HL-60/S4 treated with phorbol 12-myristate 13-acetate at 8.2 ng/mL for 4 days and 3 days (cell line): ENCODE data around the gene TNFSF15.

Experiments used
- in situ Hi-C: fragments of 300-500 bp; cut with MboI; formaldehyde crosslinking; loops from 2 replicates; pipeline ENCODE4 v1.15.0; 2022; ENCODE audit warnings: low sequenced_read_pairs

Gene TNFSF15

DNA sequence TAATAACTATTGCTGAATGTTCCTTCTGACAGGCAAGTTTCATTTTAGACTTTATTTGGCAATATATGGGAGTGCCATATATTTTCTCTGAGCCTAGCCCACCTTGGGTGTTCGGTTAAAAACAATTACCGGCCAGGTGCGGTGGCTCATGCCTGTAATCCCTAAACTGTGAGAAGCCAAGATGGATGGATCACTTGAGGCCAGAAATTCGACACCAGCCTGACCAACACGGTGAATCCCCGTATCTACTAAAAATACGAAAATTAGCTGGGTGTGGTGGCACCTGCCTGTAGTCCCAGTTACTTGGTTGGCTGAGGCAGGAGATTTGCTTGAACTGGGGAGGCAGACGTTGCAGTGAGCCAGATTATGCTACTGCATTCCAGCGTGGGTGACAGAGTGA is 47.9 kb downstream of the TNFSF15 start:
- in situ Hi-C loops, result no loop called here

DNA sequence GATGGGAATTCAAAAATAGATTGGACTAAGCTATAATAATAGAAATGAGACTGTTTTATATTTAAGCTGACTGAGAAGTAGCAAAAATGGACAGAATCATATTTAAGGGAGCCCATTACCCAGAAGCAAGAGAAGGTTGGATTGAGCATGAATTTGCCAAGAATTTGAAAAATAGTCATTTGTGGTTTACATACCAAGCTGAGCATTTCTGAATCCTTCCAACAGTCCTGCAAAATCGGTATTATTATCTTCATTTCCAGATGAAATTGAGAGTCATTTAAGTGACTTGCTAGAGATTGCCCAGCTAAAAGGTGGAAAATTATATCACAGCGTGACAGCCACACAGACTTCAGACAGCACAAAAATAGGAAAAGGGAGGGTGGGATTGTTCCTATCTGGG is 48.4 kb downstream of the TNFSF15 start:
- in situ Hi-C loops, result no loop called here

GRCh38 chr9:114756920-114757319 is 48.9 kb downstream of the TNFSF15 start:
- in situ Hi-C loops, result no loop called here

- in situ Hi-C loops, result no loop called here
Observed at GRCh38 chr9:114754581-114754980, 51.3 kb downstream of the TNFSF15 start.

DNA sequence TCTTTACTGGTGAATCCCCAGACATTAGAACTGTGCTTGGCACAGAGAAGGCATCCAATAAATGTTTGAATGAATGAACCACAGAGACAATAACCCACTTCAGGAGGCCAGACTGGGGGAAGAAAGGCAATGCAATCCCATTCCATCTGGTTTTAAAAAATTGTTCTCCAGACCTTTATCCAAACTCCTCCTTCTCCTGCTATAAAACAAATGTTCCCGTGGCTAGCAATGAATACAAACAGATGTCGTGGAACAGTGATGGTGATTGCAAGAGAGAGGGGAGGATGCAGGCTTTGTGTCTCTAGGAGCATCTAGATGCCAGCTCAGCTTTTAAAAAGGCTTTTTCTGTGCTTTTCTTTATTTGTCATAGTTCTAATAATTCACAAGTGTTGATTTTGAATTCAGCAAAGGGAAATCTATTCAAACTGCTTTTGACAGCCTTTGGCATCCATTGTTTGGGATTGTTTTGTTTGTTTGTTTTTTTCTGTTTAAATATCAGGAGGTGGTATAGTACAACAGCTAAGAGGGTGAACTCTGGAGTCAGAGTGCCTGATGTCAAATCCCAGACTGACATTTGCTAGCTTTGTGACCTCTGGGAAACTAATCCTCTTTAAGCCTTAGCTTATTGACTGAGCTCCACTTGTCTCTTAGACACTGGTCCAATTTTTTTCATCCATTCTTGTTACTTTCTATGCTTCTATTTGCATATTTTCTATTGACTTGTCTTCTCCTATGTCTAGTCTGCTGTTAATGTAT is 59.1 kb downstream of the TNFSF15 start:
- in situ Hi-C loops, result loop anchor here (10.0 kb wide), 1 partner anchor 158 kb away; no protein-coding TSS in a partner anchor

DNA sequence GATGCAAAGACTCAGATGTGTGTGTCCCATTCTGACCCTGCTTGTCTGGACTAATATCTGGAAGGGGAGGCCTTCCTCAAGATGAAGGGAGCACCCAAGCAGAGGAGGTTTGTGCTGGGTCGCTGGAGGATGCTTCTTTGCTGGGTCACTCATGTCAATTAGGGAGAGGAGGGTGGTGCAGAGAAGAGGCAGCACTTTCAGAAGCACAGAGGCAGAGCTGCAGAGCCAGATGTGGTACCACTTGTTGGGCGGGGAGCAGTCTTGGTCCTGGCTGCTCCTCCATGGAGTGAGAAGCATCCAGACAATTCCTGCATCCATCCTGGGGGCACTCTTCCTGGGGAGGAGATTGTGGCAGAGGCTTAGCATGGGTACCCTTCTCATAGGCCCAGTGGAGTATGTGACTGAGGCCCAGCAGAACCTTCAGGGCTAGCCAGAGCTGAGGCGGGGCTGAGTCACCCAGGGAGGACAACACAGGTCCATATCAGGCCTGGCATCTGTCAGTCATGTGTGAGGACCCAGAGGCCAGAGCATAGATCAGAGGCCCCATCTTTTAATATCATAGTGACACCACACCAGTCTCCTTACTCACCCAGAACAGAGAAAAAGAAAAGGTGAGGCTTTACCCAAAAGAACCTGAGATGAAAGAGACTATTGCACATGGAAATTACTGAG is 59.8 kb downstream of the TNFSF15 start:
- in situ Hi-C loops, result loop anchor here (10.0 kb wide), 1 partner anchor 159 kb away; no protein-coding TSS in a partner anchor

- in situ Hi-C loops, result loop anchor here (10.0 kb wide), 1 partner anchor 160 kb away; no protein-coding TSS in a partner anchor
Observed at GRCh38 chr9:114745108-114745848, 60.6 kb downstream of the TNFSF15 start.

DNA sequence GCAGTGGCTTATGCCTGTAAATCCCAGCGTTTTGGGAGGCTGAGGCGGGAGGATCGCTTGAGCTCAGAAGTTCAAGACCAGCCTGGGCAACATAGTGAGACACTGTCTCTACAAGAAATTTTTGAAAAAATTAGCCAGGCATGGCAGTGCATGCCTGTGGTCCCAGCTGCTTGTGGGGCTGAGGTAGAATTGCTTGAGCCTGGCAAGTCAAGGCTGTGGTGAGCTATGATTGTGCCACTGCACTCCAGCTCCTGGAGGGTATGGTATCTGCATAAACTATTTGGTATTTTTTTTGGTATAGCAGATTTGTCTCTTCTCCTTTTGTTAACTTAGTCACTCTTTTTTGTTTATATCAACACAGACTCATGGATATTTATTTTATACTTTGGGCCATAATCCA is 62.4 kb downstream of the TNFSF15 start:
- in situ Hi-C loops, result loop anchor here (10.0 kb wide), 1 partner anchor 161 kb away; no protein-coding TSS in a partner anchor

DNA sequence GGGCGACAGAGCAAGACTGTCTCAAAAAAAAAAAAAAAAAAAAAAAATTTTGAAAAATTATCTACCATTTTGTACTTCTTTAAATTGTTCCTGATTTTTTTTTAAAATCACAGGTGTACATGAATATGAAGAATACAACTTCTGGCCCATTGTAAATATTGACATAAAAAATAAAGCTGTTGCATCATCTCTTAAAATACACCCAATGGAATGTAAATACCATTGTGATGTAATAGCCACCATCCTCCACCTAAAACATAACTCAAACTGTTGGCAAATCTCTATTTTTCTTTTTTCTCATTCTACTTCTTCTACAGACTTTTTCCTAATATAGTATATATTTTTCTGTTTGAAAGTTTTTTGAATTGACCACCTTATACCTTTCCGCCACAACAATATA is 62.9 kb downstream of the TNFSF15 start:
- in situ Hi-C loops, result loop anchor here (10.0 kb wide), 1 partner anchor 162 kb away; no protein-coding TSS in a partner anchor

DNA sequence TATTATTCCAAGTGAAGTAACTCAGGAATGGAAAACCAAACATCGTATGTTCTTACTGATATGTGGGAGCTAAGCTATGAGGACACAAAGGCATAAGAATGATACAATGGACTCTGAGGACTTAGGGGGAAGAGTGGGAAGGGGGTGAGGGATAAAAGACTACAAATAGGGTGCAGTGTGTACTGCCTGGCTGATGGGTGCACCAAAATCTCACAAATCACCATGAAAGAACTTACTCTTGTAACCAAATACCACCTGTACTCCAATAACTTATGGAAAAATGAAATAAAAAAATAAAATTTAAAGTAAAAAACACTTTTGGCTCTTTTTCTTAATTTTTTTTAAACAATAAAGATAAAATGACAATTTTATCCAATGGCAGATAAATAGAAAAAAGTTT is 64.3 kb downstream of the TNFSF15 start:
- in situ Hi-C loops, result loop anchor here (10.0 kb wide), 1 partner anchor 163 kb away; no protein-coding TSS in a partner anchor

DNA sequence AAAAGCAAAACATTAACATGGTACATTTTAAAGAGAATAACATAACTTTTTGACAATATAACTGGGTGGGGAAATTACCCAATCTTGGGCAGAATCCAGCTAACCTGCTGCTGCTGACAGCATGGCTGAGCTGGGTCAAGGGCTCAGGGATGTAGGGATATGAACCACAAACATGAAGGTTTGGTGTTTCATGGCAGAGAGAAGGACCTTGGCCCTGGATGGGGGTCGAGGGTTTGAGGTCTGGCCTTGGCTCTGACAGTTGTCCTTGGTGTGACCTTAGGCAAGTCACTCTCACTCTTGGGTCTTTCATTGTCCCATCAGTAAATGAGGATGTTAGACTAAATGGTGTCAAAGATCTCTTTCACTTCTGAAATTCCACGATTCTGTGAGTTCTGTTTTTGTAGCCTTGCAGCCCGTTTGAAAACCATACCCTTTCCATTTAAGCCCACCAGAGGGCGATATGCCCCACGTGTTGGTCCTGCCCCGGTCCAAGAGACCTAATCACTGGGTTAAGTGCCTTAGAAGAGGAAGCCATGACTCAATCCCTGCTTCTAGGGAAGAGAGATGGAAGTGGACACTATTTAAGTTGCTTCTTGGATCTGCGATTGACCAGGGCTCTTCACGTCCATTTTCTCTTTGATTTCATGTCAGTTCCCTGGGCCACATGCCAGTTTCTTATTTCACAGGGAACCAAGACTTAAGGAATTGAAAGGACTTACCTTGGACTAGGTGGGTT is 67.1 kb downstream of the TNFSF15 start:
- in situ Hi-C loops, result loop anchor here (5.0 kb wide), 1 partner anchor 274 kb away; no protein-coding TSS in a partner anchor

DNA sequence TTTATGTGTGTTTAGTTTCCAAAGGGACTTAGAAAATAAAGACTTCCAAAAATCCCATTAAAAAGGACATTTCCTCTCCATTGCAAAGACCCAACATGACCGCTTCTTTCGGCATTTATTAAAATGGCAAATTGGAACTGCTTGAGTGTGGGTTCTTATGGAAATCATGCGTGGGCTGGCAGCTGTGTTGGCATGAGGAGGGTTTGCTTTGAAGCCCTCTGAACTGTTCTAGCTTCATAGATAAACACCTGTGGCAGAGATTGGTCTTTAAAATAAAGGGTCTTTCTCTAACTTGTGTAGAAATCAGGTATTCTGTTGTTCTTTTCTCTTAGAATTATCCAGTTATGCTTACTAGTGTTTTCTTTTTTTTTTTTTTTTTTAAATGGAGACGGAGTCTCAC is 68.0 kb downstream of the TNFSF15 start:
- in situ Hi-C loops, result loop anchor here (5.0 kb wide), 1 partner anchor 274 kb away; no protein-coding TSS in a partner anchor

DNA sequence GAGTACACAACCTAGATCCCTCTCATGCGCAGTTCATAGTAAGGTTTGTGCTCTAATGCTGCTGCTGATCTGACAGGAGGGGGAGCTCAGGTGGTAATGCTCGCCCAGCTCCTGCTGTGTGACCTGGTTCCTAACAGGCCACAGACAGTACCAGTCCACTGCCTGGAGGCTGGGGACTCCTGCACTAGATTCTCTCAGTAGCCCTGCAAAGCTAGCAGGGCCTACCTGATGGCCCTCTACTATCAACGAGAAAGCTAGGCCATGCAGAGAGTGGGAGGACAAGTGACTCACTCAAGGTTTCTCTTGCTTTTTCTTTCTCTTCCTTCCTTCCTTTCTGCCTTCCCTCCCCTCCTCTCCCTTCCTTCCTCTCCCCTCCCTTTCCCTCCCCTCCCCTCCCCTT is 68.7 kb downstream of the TNFSF15 start:
- in situ Hi-C loops, result loop anchor here (5.0 kb wide), 1 partner anchor 275 kb away; no protein-coding TSS in a partner anchor

DNA sequence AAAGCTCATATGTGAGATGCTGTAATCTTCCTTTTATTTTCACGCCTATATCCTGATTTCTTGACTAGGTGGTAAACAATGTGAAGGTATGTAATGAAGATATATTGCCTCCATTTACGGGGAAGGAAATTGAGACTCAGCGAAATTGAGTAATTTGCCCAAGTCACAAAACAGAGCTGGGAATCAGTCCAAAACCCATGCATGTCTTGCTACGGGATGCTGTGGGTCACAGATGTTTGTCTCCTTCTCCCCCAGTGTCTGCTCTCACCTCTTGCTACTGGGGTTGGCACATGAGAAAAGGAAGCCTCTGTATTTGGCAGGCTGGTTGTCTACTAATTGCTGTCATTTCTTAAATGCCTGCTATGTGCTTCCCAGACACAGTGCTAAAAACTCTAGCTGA is 70.1 kb downstream of the TNFSF15 start:
- in situ Hi-C loops, result loop anchor here (5.0 kb wide), 1 partner anchor 277 kb away; no protein-coding TSS in a partner anchor

- in situ Hi-C loops, result loop anchor here (5.0 kb wide), 1 partner anchor 277 kb away; no protein-coding TSS in a partner anchor
Observed at GRCh38 chr9:114735139-114735538, 70.7 kb downstream of the TNFSF15 start.
